Measurements from ENCODE around the gene OPTN.
"Not testable (repeated sequence)": the region's sequence is repeated elsewhere in the genome, so short reads cannot be mapped to it uniquely, and the experiment has no call there.

Gene OPTN

DNA sequence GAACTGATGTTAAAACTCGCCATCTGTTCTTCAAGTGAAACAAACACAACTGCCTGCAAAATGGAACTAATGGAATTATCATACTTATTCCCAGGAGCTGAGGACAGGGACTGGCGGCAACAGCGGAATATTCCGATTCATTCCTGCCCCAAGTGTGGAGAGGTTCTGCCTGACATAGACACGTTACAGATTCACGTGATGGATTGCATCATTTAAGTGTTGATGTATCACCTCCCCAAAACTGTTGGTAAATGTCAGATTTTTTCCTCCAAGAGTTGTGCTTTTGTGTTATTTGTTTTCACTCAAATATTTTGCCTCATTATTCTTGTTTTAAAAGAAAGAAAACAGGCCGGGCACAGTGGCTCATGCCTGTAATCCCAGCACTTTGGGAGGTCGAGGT is 36.7 kb downstream of the OPTN start:
- DNase-seq: no peak

DNA sequence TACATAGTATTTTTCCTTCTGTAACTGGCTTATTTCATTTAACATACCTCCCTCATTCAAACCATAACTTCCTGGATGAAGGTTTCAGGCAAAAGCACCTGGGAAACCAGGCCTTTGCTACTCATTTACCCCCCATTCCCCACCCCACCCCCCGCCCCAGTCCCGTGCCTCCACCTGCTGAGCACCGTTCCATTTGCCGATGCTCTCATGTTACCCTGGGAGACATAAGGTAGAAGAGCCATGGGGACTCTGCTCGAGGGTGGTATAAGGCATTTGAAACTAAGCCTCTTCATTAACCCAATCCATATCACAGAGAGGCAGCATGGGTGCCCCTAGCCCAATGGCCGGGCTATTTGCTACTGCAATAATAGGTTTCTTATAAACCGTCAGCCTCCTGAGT is 39.2 kb downstream of the OPTN start:
- DNase-seq: no peak

GRCh38 chr10:13139676-13140075 is 39.7 kb downstream of the OPTN start:
- no peak for DNase-seq

DNA sequence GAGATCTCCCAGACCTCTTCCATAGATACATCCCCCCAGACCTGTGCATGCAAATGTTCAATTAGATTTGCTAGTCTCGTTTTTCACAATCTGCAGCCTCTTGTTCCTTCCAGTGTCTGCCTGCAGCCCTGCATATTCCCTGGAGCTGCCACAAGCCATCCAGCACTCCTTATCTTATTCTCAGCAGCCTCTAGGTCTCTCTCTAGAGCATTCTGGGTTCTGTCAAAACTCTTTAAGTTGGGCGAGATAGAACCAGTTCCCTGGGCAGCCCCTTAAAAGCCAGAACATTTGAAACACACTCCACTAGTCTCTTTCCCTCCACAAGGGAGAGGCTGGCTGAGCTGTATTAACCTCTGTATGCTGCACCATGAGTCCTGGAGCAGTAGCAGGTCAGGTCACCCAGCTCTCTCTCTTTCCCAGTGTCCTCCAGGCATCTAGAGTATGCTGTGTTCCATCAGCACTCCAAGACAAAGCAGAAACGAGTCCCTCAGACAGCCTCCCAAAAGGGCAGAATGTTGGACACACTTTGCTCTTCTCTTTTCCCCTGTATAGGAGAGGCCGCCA is 40.7 kb downstream of the OPTN start:
- DNase-seq: no peak

DNA sequence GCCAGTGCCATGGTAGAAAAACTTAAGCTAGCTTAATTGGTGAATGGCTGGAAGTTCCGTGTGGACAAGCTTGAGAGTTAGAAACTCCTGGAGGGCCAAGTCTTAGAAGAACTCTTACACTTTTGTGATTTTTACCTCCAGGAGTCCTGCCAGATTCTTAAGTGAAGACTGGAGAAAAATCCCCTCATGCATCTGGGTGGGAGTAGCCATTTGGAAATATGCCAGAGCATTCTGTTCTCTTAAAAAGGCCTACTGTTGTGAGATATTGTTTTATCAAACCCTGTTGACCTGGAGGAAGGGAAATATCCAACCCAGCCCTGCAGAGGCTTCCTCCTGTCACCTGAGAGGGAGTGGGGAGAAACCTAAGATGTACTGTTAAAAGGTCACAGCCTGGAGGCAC is 43.8 kb downstream of the OPTN start:
- DNase-seq: no peak

- no peak for DNase-seq
Measured at GRCh38 chr10:13144814-13145213, 44.9 kb downstream of the OPTN start.

DNA sequence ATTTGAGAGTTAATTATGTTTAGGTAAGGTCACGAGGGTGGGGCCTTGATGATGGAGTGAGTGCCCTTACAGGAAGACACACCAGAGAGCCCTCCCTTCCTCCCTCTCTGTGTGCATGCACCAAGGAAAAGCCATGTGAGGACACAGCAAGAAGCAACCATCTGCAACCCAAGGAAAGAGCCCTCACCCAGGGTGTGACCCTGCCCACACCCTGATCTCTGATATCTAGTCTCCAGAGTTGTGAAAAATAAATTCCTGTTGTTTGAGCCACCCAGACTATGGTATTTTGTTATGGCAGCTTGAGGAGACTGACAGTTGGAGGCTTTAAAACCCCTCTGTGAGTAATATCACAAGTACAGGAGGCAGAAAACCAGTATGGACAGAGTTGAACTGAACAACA is 46.4 kb downstream of the OPTN start:
- DNase-seq: no peak

DNA sequence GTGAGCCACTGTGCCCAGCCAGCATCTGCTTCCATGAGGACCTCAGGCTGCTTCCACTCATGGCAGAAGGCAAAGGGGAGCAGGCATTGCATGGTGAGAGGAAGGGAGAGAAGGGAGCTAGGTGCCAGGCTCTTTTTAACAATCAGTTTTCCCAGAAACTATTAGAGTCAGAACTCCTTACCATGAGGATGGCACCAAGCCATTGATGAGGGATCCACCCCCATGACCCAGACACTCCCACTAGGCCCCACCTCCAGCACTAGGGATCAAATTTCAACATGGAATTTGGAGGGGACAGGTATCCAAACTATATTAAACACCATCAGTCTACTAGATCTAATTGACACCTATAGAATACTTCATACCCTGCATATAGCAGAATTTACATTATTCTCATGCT is 47.2 kb downstream of the OPTN start:
- DNase-seq: no peak

- DNase-seq: no peak
Measured at GRCh38 chr10:13152296-13152695, 52.3 kb downstream of the OPTN start.

DNA sequence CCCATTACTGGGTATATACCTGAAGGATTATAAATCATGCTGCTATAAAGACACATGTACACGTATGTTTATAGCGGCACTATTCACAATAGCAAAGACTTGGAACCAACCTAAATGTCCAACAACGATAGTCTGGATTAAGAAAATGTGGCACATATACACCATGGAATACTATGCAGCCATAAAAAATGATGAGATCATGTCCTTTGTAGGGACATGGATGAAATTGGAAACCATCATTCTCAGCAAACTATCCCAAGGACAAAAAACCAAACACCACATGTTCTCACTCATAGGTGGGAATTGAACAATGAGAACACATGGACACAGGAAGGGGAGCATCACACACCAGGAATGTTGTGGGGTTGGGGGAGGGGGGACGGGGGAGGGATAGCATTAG is 55.9 kb downstream of the OPTN start:
- not testable (repeated sequence) for DNase-seq

DNA sequence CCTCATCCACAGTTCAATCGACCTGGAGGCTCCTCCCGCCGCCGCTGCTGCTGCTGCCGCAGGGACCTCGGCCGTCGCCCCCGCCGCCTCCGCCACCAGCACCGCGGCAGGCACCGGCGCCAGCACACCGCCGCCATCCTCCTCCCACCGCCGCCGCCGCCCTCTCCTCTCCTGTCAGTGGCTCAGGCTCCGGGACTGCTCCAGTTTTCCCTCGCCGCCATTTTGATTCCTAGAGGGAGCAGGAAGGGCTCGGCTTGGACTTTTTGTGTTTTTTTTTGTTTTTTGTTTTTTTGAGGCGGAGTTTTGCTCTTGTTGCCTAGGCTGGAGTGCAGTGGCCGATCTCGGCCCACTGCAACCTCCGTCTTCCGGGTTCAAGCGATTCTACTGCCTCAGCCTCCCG is 58.4 kb downstream of the OPTN start:
- no peak for DNase-seq

- peak; percentile 98 for DNase-seq
Measured at GRCh38 chr10:13160934-13161856, 61.2 kb downstream of the OPTN start, which contains the start of gene MCM10. Gene MCM10 (plus strand): TSS chr10:13161558. CDS start chr10:13164203, 2,645 bp downstream.

DNA sequence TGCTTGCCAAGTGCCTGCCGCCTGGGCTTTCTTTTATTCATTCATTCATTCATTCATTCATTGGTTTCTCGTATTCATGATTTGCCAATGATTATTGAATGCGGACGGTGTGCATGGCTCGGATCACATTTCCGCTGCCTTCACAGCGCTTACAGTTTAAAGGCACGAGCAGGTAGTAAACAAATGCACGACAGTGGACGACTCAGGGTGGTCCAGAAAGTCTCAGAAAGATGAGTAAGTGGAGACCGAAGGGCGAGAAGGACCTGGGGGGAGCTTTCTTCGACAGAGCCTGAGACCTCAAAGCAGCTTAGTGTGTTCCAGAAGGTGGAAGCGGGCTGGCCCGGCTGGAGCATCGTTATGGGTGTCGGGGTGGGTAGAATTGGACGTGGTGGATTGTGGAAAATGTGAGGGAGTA is 61.9 kb downstream of the OPTN start:
- DNase-seq: no peak

- DNase-seq: no peak
Measured at GRCh38 chr10:13163859-13164258, 63.9 kb downstream of the OPTN start.

DNA sequence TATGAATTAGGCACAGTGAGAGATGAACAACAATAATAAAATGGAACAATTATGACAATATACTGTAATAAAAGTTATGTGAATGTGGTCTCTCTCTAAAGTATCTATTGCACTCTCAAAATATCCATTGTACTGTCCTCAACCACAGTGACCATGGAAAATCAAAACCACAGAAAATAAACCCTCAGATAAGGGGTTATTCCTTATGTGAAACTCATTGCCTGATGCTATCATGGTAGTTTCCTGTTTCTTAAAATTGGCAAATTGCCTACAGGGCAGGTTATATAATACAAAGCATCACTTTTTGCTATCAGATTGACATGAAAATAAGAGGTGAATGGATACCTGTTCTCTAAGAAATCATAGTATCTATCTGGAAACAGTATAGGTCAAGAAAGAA is 65.2 kb downstream of the OPTN start:
- peak; percentile 10 for DNase-seq

- no peak for DNase-seq
Measured at GRCh38 chr10:13167568-13167967, 67.6 kb downstream of the OPTN start.

GRCh38 chr10:13168781-13169180 is 68.8 kb downstream of the OPTN start:
- no peak for DNase-seq

DNA sequence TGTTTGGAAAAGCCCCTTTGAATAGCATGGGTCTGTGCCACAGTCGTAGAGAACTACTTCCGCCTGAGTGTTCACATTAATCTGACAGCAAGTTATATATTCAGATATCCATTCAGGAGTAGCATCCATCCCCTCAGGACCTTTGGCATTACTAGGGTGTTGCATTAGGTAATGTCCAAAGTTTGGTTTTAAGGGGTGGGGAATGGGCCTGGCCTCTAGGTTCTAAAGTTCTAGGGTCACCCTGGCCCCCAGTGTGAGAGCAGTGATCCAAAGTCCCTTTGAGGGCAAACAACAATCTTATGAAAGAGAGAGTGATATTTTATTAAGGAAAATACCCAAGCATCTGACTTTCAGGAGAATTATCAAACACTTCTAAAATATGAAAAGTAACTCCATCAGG is 73.7 kb downstream of the OPTN start:
- no peak for DNase-seq

DNA sequence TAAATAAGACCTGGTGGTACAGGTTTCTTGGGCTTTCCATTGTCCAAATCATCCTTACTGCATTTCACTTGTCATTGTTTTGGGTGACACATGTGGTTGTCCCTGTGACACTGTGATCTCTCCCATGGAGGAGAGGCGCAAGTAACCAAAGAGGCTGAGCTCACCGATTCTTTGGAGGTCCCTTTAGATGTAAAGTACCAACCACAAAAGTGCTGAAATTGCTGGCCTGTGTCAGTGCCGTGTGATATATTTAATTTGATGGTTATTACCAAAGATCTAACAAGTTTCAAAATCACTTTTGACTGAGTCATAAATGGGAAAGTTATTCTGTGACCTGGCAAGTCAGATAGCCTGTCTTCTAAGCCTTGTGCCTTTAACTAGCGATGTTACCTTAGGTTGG is 80.8 kb downstream of the OPTN start:
- DNase-seq: no peak

DNA sequence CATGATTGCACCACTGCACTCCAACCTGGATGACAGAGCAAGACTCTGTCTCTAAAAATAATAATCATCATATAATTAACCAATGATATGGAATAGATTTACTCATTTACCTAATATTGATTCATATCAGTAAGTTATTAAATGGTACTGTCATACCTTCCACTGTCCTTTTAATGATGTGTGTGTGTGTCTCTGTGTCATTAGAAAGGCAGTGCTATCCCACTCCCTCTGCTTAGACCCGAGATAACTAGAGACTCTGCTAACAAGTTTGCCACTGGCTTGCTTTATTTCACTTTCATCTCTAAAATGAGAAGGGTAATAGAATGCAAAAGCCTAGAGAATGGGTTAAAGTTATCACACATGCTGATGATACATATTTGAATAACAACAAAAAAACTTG is 82.5 kb downstream of the OPTN start:
- no peak for DNase-seq

DNA sequence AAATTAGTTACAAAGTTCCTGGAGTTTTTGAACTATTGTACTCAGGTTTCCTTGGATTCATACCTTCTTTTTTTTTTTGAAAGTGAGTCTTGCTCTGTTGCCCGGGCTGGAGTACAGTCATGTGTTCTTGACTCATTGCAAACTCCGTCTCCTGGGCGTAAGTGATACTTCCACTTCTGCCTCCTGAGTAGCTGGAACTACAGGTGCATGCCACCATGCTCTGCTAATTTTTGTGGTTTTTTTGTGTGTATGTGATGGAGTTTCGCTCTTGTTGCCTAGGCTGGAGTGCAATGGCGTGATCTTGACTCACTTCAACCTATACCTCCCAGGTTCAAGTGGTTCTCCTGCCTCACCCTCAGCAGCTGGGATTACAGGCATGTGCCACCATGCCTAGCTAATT is 83.7 kb downstream of the OPTN start:
- DNase-seq: no peak

DNA sequence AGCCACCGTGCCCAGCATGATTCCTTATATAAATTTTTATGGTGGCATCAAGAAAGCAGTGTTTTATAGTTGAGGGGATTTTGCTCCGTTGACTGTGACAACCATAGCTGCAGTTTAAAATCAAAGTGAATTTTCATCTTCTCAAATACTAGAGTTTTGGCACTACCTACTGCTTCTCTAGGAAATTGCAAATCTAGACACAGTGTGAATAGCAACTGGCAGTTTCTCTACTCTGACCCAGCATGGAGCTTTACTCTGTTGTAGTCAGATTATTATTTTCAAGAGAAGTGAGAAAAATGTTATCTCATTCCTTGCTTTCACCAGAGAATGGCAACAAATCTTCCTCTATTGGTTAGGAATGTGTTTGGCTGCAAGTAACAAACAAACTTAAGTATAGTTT is 84.3 kb downstream of the OPTN start:
- DNase-seq: no peak

DNA sequence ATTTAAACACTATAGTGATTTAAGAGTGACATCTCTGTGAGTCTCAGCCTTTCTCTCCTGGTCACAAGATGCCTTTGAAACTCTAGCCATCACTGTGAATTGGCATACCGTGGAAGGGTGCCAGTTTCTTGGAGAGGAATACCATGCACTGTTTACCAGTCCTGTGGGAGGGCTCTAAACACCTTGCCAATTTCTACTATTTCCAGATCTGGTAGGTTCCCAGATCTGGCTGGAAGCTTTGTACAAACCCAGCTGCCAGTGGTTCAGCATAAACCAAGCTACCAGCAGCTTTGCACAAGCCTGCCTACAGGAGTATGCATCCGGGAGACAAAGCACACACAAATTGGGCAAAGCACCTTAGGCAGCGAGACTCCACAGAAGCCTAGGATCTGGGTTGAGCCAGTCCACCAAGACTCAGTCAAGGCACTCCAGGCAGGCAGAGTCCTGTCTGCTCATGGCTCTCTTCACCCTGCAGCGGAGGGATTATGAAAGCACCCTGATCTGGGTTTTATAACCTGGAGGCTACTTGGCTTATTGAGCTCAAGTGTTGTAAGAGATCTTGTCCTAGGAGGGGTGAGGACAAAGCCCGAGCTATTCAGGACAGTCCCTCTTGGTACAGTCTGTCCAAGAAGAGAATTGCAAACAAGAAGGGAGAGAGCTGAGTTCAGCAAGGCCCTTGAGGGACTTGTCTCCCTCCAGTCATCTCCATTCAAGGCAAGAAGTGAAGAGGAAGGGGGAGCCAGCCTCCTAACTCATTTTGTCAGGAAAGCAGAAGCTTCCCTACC is 85.0 kb downstream of the OPTN start:
- DNase-seq: no peak

DNA sequence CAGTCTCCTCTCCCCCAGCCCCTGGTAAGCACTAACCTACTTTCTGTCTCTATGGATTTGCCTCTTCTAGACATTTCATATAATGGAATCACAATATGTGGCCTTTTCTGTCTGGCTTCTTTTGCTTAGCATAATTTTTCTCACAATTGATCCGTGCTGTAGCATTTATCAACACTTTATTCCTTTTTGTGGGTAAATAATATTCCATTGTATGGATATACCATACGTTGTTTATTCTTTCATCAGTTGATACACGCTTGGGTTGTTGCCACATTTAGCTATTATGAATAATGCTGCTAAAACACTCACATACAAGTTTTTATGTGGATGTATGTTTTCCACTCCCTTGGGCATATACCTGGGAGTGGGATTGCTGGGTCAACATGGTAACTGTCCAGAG is 87.2 kb downstream of the OPTN start:
- DNase-seq: no peak

All from CD4-positive, alpha-beta T cell treated with Interleukin-4 for 4 hours (primary cell).